HepG2 (cell line): ENCODE data around the gene STYXL1. TPM values are rescaled to one million over a fixed set of nuclear protein-coding genes. Genes with fewer than 3 reads are reported as not detected.
A peak's percentile ranks its signal among the peaks of the same experiment; 100 is the strongest.

Source experiments
- AGO2 ChIP-seq: fragments of 200-400 bp; formaldehyde crosslinking; optimal IDR thresholded peaks from 2 replicates; pipeline ENCODE3; 2017; ENCODE audit warnings: mild to moderate bottlenecking, low read depth, low read length, moderate library complexity
- MTA1 ChIP-seq: sonication (generic); formaldehyde crosslinking; IDR thresholded peaks from 2 replicates; pipeline ENCODE4 v1.4.0; 2020; ENCODE audit warnings: missing genetic modification reagents, mild to moderate bottlenecking, borderline replicate concordance
- NR2F6 ChIP-seq, 2 experiments: IDR thresholded peaks; 2 replicates each; pipeline ENCODE4 v1.6.1; 2016; ENCODE audit warnings: antibody characterized with exemption in 1 of 2, mild to moderate bottlenecking in 1 of 2
- RBM22 ChIP-seq: fragments of 200-400 bp; formaldehyde crosslinking; optimal IDR thresholded peaks from 2 replicates; pipeline ENCODE3; 2017; ENCODE audit warnings: mild to moderate bottlenecking, low read length, moderate library complexity
- SSRP1 ChIP-seq: IDR thresholded peaks from 2 replicates; pipeline ENCODE4 v1.6.1; 2016; ENCODE audit warnings: control low read depth
- ZNF274 ChIP-seq: sonication (generic); formaldehyde crosslinking; IDR thresholded peaks from 2 replicates; pipeline ENCODE4 v1.5.1; 2020; ENCODE audit warnings: mild to moderate bottlenecking, missing genetic modification reagents
- ZNF501 ChIP-seq: sonication (generic); formaldehyde crosslinking; IDR thresholded peaks from 2 replicates; pipeline ENCODE4 v1.5.1; 2020; ENCODE audit warnings: mild to moderate bottlenecking, moderate library complexity, missing genetic modification reagents
- ZNF563 ChIP-seq: sonication (generic); formaldehyde crosslinking; IDR thresholded peaks from 2 replicates; pipeline ENCODE4 v1.8.0; 2022; ENCODE audit warnings: mild to moderate bottlenecking, moderate library complexity, missing genetic modification reagents
- polyA plus RNA-seq, 8 experiments: library from polyadenylated mRNA; depleted of rRNA in 3 of 8; stranded (reverse) in 7 of 8; unstranded in 1 of 8; fragments of >200 nt; fragmentation: Illumina TruSeq in 4 of 8; extraction: Trizol in 4 of 8; gene quantifications; 2 replicates each; pipeline versions ENCODE4 v1.2.1 to v1.2.3, GENCODE V29; 2011 to 2016; ENCODE audit warnings: low read depth in 4 of 8, missing spikeins in 1 of 8, mixed read lengths in 1 of 8; ENCODE audit not compliant: insufficient read depth in 1 of 8
- total RNA-seq, 5 experiments: library from RNA; depleted of rRNA; stranded (reverse); fragments of >200 nt; fragmentation: Illumina TruSeq; extraction: Trizol; gene quantifications; 2 replicates each; pipeline ENCODE4 v1.2.3, GENCODE V29; 2016; ENCODE audit warnings: low read depth in 1 of 5
- TF ChIP-seq, protein P1 (sequence below): sonication (generic); formaldehyde crosslinking; IDR thresholded peaks from 2 replicates; pipeline ENCODE4 v1.4.0; 2020; ENCODE audit warnings: mild to moderate bottlenecking, missing genetic modification reagents
- TF ChIP-seq, protein P2 (sequence below): sonication (generic); formaldehyde crosslinking; IDR thresholded peaks from 2 replicates; pipeline ENCODE4 v1.4.0; 2020; ENCODE audit warnings: missing genetic modification reagents, mild to moderate bottlenecking, borderline replicate concordance

The STYXL1 gene
- total and polyA plus RNA-seq, 2 of the 13 experiments (the other 11 are each of a cell fraction or from before 2014, with no cell fraction given): 23.9 to 38.3 TPM

DNA sequence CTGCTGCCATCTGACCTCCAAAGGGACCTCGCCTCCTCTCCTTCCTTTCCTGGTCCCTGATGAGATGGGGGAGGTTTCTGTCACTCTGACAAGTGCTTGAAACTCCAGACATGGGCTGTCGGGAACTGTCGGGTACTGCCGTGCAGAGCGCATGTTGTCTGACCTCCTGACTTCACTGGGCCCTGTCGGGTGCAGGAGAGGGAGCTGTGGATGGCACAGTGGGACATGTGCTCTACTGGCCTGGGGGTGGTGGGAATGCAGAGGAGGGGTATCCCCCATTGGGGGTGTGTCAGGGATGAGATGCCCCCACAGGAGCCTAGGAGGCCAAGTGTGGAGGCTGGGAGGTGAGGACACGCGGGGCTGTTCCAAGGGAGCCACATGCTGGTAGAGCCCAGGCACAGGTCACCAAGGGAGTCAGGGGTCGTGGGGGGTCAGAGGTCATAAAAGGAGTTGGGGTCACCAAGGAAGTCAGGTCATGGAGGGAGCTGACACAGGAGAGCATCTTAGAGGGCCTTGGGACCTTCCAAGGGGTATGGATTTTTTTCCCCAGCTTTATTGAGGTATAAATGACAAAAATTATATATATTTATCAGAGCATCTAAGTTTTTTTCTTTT, 84.3 kb downstream of the STYXL1 start (continued):
- TF ChIP-seq, protein P1, sequence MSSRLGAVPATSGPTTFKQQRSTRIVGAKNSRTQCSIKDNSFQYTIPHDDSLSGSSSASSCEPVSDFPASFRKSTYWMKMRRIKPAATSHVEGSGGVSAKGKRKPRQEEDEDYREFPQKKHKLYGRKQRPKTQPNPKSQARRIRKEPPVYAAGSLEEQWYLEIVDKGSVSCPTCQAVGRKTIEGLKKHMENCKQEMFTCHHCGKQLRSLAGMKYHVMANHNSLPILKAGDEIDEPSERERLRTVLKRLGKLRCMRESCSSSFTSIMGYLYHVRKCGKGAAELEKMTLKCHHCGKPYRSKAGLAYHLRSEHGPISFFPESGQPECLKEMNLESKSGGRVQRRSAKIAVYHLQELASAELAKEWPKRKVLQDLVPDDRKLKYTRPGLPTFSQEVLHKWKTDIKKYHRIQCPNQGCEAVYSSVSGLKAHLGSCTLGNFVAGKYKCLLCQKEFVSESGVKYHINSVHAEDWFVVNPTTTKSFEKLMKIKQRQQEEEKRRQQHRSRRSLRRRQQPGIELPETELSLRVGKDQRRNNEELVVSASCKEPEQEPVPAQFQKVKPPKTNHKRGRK (CRISPR knock-in tag): 0 out of 2 replicates have a peak, but pooled peaks have one; percentile 31
- 0 out of 2 replicates have a peak, but pooled peaks have one; percentile 39 for TF ChIP-seq MTA1
- TF ChIP-seq NR2F6 (IDR thresholded peaks at IDR 0.05): peak; percentile 19; the same call in 1 of the 2 replicates
- TF ChIP-seq NR2F6 (CRISPR knock-in tag; IDR thresholded peaks at IDR 0.05): no peak
- no peak for TF ChIP-seq ZNF563
- 0 out of 2 replicates have a peak, but pooled peaks have one; percentile 4 for TF ChIP-seq ZNF501 (CRISPR knock-in tag)
- peak; percentile 41 for TF ChIP-seq AGO2
- TF ChIP-seq, protein P2, sequence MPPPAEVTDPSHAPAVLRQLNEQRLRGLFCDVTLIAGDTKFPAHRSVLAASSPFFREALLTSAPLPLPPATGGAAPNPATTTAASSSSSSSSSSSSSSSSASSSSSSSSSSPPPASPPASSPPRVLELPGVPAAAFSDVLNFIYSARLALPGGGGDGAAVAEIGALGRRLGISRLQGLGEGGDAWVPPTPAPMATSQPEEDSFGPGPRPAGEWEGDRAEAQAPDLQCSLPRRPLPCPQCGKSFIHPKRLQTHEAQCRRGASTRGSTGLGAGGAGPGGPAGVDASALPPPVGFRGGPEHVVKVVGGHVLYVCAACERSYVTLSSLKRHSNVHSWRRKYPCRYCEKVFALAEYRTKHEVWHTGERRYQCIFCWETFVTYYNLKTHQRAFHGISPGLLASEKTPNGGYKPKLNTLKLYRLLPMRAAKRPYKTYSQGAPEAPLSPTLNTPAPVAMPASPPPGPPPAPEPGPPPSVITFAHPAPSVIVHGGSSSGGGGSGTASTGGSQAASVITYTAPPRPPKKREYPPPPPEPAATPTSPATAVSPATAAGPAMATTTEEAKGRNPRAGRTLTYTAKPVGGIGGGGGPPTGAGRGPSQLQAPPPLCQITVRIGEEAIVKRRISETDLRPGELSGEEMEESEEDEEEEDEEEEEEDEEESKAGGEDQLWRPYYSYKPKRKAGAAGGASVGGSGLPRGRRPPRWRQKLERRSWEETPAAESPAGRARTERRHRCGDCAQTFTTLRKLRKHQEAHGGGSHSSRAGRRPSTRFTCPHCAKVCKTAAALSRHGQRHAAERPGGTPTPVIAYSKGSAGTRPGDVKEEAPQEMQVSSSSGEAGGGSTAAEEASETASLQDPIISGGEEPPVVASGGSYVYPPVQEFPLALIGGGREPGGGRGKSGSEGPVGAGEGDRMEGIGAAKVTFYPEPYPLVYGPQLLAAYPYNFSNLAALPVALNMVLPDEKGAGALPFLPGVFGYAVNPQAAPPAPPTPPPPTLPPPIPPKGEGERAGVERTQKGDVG (CRISPR knock-in tag): 0 out of 2 replicates have a peak, but pooled peaks have one; percentile 1
- TF ChIP-seq SSRP1 (CRISPR knock-in tag): 0 out of 2 replicates have a peak, but pooled peaks have one; percentile 17
- peak; percentile 70 for TF ChIP-seq RBM22
- TF ChIP-seq ZNF274 (CRISPR knock-in tag): no peak
